Common myeloid progenitor, CD34-positive (primary cell): ENCODE results near the gene PSMB7.
"Not testable (repeated sequence)": the region's sequence is repeated elsewhere in the genome, so short reads cannot be mapped to it uniquely, and the experiment has no call there.

Source experiments
- CTCF ChIA-PET: fragments of 350-600 bp; sonication (Branson Sonifier 250); formaldehyde crosslinking; loops from one replicate; lab custom pipeline; 2021; ENCODE audit warnings: antibody characterized with exemption; lab: Charles Lee
- POLR2A ChIA-PET: fragments of 350-600 bp; sonication (Branson Sonifier 250); formaldehyde crosslinking; loops from one replicate; lab custom pipeline; 2021; ENCODE audit warnings: antibody characterized with exemption; lab: Charles Lee
- DNase-seq, 3 donors: peaks; one replicate each; pipeline versions ENCODE4 v3.0.0 to v3.0.0-alpha.2; 2013
- H3K27ac ChIP-seq, 2 experiments: 1 replicate in 1 of 2; 2 replicates in 1 of 2; pipeline ENCODE4 v1.7.0; 2013; ENCODE audit warnings: inconsistent platforms in 2 of 2, low read length in 2 of 2, mild to moderate bottlenecking in 2 of 2, low read depth in 1 of 2, moderate library complexity in 1 of 2; ENCODE audit not compliant: severe bottlenecking in 2 of 2, insufficient read depth in 1 of 2, poor library complexity in 1 of 2
- H3K27me3 ChIP-seq, 5 experiments: replicated peaks in 2 of 5; 1 replicate in 3 of 5; 2 replicates in 2 of 5; pipeline versions ENCODE4 v1.6.1 to v1.7.0; 2013; ENCODE audit warnings: low read length in 4 of 5, mild to moderate bottlenecking in 2 of 5, moderate library complexity in 2 of 5, inconsistent platforms in 1 of 5; ENCODE audit not compliant: insufficient read depth in 5 of 5, control insufficient read depth in 4 of 5
- H3K36me3 ChIP-seq, 4 experiments: 1 replicate in 2 of 4; 2 replicates in 2 of 4; pipeline versions ENCODE4 v1.6.1 to v1.7.0; 2013; ENCODE audit warnings: low read length in 3 of 4, control low read depth in 1 of 4, mild to moderate bottlenecking in 1 of 4; ENCODE audit not compliant: control insufficient read depth in 4 of 4, insufficient read depth in 4 of 4
- H3K4me1 ChIP-seq, 4 experiments: 1 replicate in 3 of 4; 2 replicates in 1 of 4; pipeline versions ENCODE4 v1.6.1 to v1.7.1; 2013; ENCODE audit warnings: low read length in 3 of 4, mild to moderate bottlenecking in 3 of 4, control low read depth in 1 of 4, inconsistent platforms in 1 of 4, moderate library complexity in 1 of 4; ENCODE audit not compliant: control insufficient read depth in 4 of 4, insufficient read depth in 4 of 4; ENCODE audit errors: control extremely low read depth in 1 of 4
- H3K4me3 ChIP-seq, 7 experiments: 1 replicate in 4 of 7; 2 replicates in 3 of 7; pipeline versions ENCODE4 v1.5.1 to v1.7.0; 2013; ENCODE audit warnings: mild to moderate bottlenecking in 7 of 7, low read length in 6 of 7, moderate library complexity in 6 of 7, inconsistent platforms in 2 of 7, low read depth in 2 of 7, control low read depth in 1 of 7; ENCODE audit not compliant: insufficient read depth in 4 of 7, control insufficient read depth in 1 of 7; ENCODE audit errors: extremely low read depth in 1 of 7
- H3K9me3 ChIP-seq, 5 experiments: 1 replicate in 4 of 5; 2 replicates in 1 of 5; pipeline versions ENCODE4 v1.6.1 to v1.7.1; 2013; ENCODE audit warnings: low read length in 4 of 5, mild to moderate bottlenecking in 2 of 5, inconsistent platforms in 1 of 5, low read depth in 1 of 5, moderate library complexity in 1 of 5; ENCODE audit not compliant: control insufficient read depth in 4 of 5, insufficient read depth in 2 of 5; ENCODE audit errors: control extremely low read depth in 1 of 5
- WGBS: methylation state at CpG from one replicate; pipeline ENCODE4 v1.1.5; 2013; ENCODE audit not compliant: insufficient coverage; 5-methylcytosine and 5-hydroxymethylcytosine counted together

The PSMB7 gene

GRCh38 chr9:124426361-124426760, 11.1 kb upstream of the PSMB7 start:
- Histone ChIP-seq H3K9me3 (no peaks in the 10 kb centered on the region), H3K27ac (no peak overlapping the region), H3K4me3 (no peak overlapping the region), H3K27me3 (no peaks in the 10 kb centered on the region), H3K4me1 (no peaks in the 10 kb centered on the region), H3K36me3 (no peaks in the 10 kb centered on the region)
- DNase-seq: no peak
- ChIA-PET POLR2A (no interaction called here), CTCF (interaction anchor here (1.5 kb wide), 1 partner anchor 10 kb away, joined by 6 read pairs; no protein-coding TSS in a partner anchor)
- 100% methylated on average over 1 of the region's 7 CpGs for WGBS

- H3K27ac ChIP-seq, H3K36me3 ChIP-seq, CTCF ChIA-PET, H3K27me3 ChIP-seq, H3K9me3 ChIP-seq, H3K4me1 ChIP-seq, POLR2A ChIA-PET, DNase-seq, H3K4me3 ChIP-seq: not testable (repeated sequence)
- no CpG with 5 or more reads among the region's 12 CpGs for WGBS
Observed at GRCh38 chr9:124425733-124426132, 10.5 kb upstream of the PSMB7 start.

GRCh38 chr9:124423591-124423990, 8.3 kb upstream of the PSMB7 start:
- Histone ChIP-seq H3K27ac (no peak overlapping the region), H3K4me1 (peaks cover 0 to 4% (median 2%) of the 10 kb centered on the region in 4 experiments), H3K36me3 (no peaks in the 10 kb centered on the region), H3K9me3 (no peaks in the 10 kb centered on the region), H3K27me3 (no peaks in the 10 kb centered on the region), H3K4me3 (no peak overlapping the region)
- 88% methylated on average over 11 of the region's 11 CpGs for WGBS
- POLR2A ChIA-PET: no interaction called here
- DNase-seq: no peak
- CTCF ChIA-PET: no interaction called here

- POLR2A ChIA-PET: no interaction called here
- DNase-seq: no peak
Observed at GRCh38 chr9:124423155-124423554, 7.9 kb upstream of the PSMB7 start.

GRCh38 chr9:124420991-124421543, 5.8 kb upstream of the PSMB7 start:
- ChIA-PET POLR2A (no interaction called here), CTCF (interaction anchor here (1.1 to 6.7 kb wide), 16 partner anchors 10 to 119 kb away, joined by 3 to 79 read pairs (median 6); partner anchors contain the start of gene ADGRD2)
- no peaks in the 10 kb centered on the region for H3K9me3 ChIP-seq
- H3K4me1 ChIP-seq: peaks cover 0 to 4% (median 2%) of the 10 kb centered on the region in 4 experiments
- H3K36me3 ChIP-seq: no peaks in the 10 kb centered on the region
- 74% methylated on average over 6 of the region's 7 CpGs for WGBS
- H3K27me3 ChIP-seq: no peaks in the 10 kb centered on the region
- H3K27ac ChIP-seq: no peak overlapping the region
- peak; percentile 31 to 77 (median 68) for DNase-seq
- no peak overlapping the region for H3K4me3 ChIP-seq

More at GRCh38 chr9:124423155-124423554, 7.9 kb upstream of the PSMB7 start:
- no peaks in the 10 kb centered on the region for H3K36me3 ChIP-seq
- CTCF ChIA-PET: no interaction called here
- WGBS: 93% methylated on average over 5 of the region's 5 CpGs
- H3K4me3 ChIP-seq: no peak overlapping the region
- H3K27me3 ChIP-seq: no peaks in the 10 kb centered on the region
- no peaks in the 10 kb centered on the region for H3K9me3 ChIP-seq
- peaks cover 0 to 4% (median 2%) of the 10 kb centered on the region in 4 experiments for H3K4me1 ChIP-seq
- H3K27ac ChIP-seq: no peak overlapping the region

- CTCF ChIA-PET: interaction anchor here (0.6 to 6.7 kb wide), 17 partner anchors 9 to 171 kb away, joined by 3 to 79 read pairs (median 6); partner anchors contain the start of gene ADGRD2
Observed at GRCh38 chr9:124419832-124420489, 4.7 kb upstream of the PSMB7 start.

More at GRCh38 chr9:124419832-124420489, 4.7 kb upstream of the PSMB7 start:
- Histone ChIP-seq H3K4me1 (peaks cover 0 to 4% (median 2%) of the 10 kb centered on the region in 4 experiments), H3K27me3 (no peaks in the 10 kb centered on the region), H3K36me3 (no peaks in the 10 kb centered on the region), H3K4me3 (no peak overlapping the region), H3K9me3 (no peaks in the 10 kb centered on the region), H3K27ac (no peak overlapping the region)
- 62% methylated on average over 4 of the region's 6 CpGs for WGBS
- peak in 1 of 3 donors; percentile 13 for DNase-seq
- POLR2A ChIA-PET: no interaction called here
